IMR-90 (cell line): ENCODE results near the gene SMPDL3A. TPM values are rescaled to one million over a fixed set of nuclear protein-coding genes. Genes with fewer than 3 reads are reported as not detected.

Source experiments
- ATAC-seq: fragments of 200-7000 bp; cut with Tn5 transposase; 2 replicates; pipeline ENCODE4 v1.9.1; 2020; ENCODE audit warnings: low read depth, mild to moderate bottlenecking, moderate library complexity
- BruUV-seq: library from RNA; stranded (reverse); fragments of 400-500 nt; replicated peaks from 2 replicates; lab custom pipeline; 2021; lab: Mats Ljungman, UMichigan
- CTCF ChIA-PET: fragments of 300-600 bp; formaldehyde crosslinking; extraction: SDS; loops from one replicate; lab custom pipeline; 2021; ENCODE audit warnings: antibody characterized with exemption; lab: Yijun Ruan, JAX
- POLR2A ChIA-PET: fragments of 300-600 bp; sonication (Branson Sonifier 250); formaldehyde crosslinking; loops from one replicate; lab custom pipeline; 2022; ENCODE audit warnings: antibody characterized with exemption; ENCODE audit not compliant: unreplicated experiment; lab: Charles Lee
- DNase-seq: peaks from one replicate; pipeline ENCODE4 v3.0.0; 2013
- H2AFZ ChIP-seq: replicated peaks from 2 replicates; pipeline ENCODE3; 2013; ENCODE audit warnings: low read length, mild to moderate bottlenecking; ENCODE audit not compliant: poor library complexity
- H2AK5ac ChIP-seq: 2 replicates; pipeline ENCODE4 v1.6.1; 2013; ENCODE audit warnings: low read depth, low read length, inconsistent platforms
- H2AK9ac ChIP-seq: replicated peaks from 2 replicates; pipeline ENCODE3; 2013; ENCODE audit warnings: mild to moderate bottlenecking, low read depth, low read length, moderate library complexity; ENCODE audit not compliant: poor library complexity
- H2BK120ac ChIP-seq: 2 replicates; pipeline ENCODE4 v1.6.1; 2013; ENCODE audit warnings: low read depth, low read length, inconsistent platforms
- H2BK15ac ChIP-seq: 3 replicates; pipeline ENCODE4 v1.6.1; 2013; ENCODE audit warnings: low read depth, low read length, inconsistent platforms
- H2BK20ac ChIP-seq: 2 replicates; pipeline ENCODE4 v1.6.1; 2013; ENCODE audit warnings: low read depth, mild to moderate bottlenecking, inconsistent platforms, low read length, moderate library complexity
- H2BK5ac ChIP-seq: 2 replicates; pipeline ENCODE4 v1.6.1; 2013; ENCODE audit warnings: mild to moderate bottlenecking, low read depth, low read length, inconsistent platforms; ENCODE audit not compliant: poor library complexity, severe bottlenecking
- H3K14ac ChIP-seq: replicated peaks from 2 replicates; pipeline ENCODE4 v1.6.1; 2013; ENCODE audit warnings: low read depth, low read length, inconsistent platforms
- H3K18ac ChIP-seq: 2 replicates; pipeline ENCODE4 v1.6.1; 2013; ENCODE audit warnings: low read depth, low read length, control low read depth
- H3K23ac ChIP-seq: 2 replicates; pipeline ENCODE4 v1.6.1; 2013; ENCODE audit warnings: low read depth, low read length, inconsistent platforms
- H3K27ac ChIP-seq: 2 replicates; pipeline ENCODE4 v1.5.1; 2013; ENCODE audit warnings: mild to moderate bottlenecking, control low read depth, low read length; ENCODE audit not compliant: insufficient read depth
- H3K27me3 ChIP-seq: 2 replicates; pipeline ENCODE4 v1.6.1; 2013; ENCODE audit warnings: low read length; ENCODE audit not compliant: control insufficient read depth, insufficient read depth
- H3K36me3 ChIP-seq: 2 replicates; pipeline ENCODE4 v1.6.1; 2013; ENCODE audit warnings: low read length, mixed read lengths; ENCODE audit not compliant: control insufficient read depth, insufficient read depth
- H3K4ac ChIP-seq: 2 replicates; pipeline ENCODE4 v1.6.1; 2013; ENCODE audit warnings: low read depth, low read length, inconsistent platforms
- H3K4me1 ChIP-seq: 2 replicates; pipeline ENCODE4 v1.6.1; 2013; ENCODE audit warnings: low read length, mixed read lengths; ENCODE audit not compliant: control insufficient read depth, insufficient read depth
- H3K4me2 ChIP-seq: 2 replicates; pipeline ENCODE4 v1.6.1; 2013; ENCODE audit warnings: low read depth, mild to moderate bottlenecking, control low read depth, low read length, moderate library complexity
- H3K4me3 ChIP-seq: 2 replicates; pipeline ENCODE4 v1.5.1; 2013; ENCODE audit warnings: low read depth, mild to moderate bottlenecking, control low read depth, low read length, moderate library complexity; ENCODE audit not compliant: insufficient read depth
- H3K56ac ChIP-seq: 2 replicates; pipeline ENCODE4 v1.6.1; 2013; ENCODE audit warnings: low read length, inconsistent platforms; ENCODE audit not compliant: insufficient read depth; ENCODE audit errors: extremely low read depth
- H3K79me1 ChIP-seq, 2 experiments: 2 replicates each; pipeline ENCODE4 v1.6.1; 2013; ENCODE audit warnings: low read length in 2 of 2, inconsistent platforms in 1 of 2, low read depth in 1 of 2
- H3K9ac ChIP-seq: 2 replicates; pipeline ENCODE4 v1.6.1; 2013; ENCODE audit warnings: low read depth, low read length, control low read depth
- H3K9me1 ChIP-seq: 2 replicates; pipeline ENCODE4 v1.6.1; 2013; ENCODE audit warnings: low read length, inconsistent platforms; ENCODE audit not compliant: insufficient read depth
- H3K9me3 ChIP-seq: 2 replicates; pipeline ENCODE4 v1.6.1; 2013; ENCODE audit warnings: low read length; ENCODE audit not compliant: control insufficient read depth, insufficient read depth
- H4K20me1 ChIP-seq: 2 replicates; pipeline ENCODE4 v1.6.1; 2013; ENCODE audit warnings: low read length, inconsistent platforms; ENCODE audit not compliant: insufficient read depth
- H4K5ac ChIP-seq: 2 replicates; pipeline ENCODE4 v1.6.1; 2013; ENCODE audit warnings: mild to moderate bottlenecking, low read depth, low read length, control low read depth
- H4K8ac ChIP-seq, 2 experiments: 2 replicates each; pipeline ENCODE4 v1.6.1; 2013; ENCODE audit warnings: low read depth in 2 of 2, low read length in 2 of 2, control low read depth in 1 of 2, inconsistent platforms in 1 of 2
- H4K91ac ChIP-seq: 2 replicates; pipeline ENCODE4 v1.6.1; 2013; ENCODE audit warnings: low read depth, low read length, inconsistent platforms; ENCODE audit not compliant: insufficient read depth
- BHLHE40 ChIP-seq: fragments of 150-350 bp; IDR thresholded peaks from 2 replicates; pipeline ENCODE4 v1.6.1; 2016; ENCODE audit warnings: mild to moderate bottlenecking, low read depth, low read length
- CEBPB ChIP-seq: IDR thresholded peaks from 2 replicates; pipeline ENCODE4 v1.6.1; 2012; ENCODE audit warnings: low read depth, low read length, improper control_type of control experiment
- CHD1 ChIP-seq: IDR thresholded peaks from 2 replicates; pipeline ENCODE4 v1.6.1; 2012; ENCODE audit warnings: low read depth, low read length, improper control_type of control experiment
- FOS ChIP-seq: fragments of 150-350 bp; IDR thresholded peaks from 2 replicates; pipeline ENCODE4 v1.6.1; 2016; ENCODE audit warnings: low read depth, low read length
- MAFK ChIP-seq: IDR thresholded peaks from 2 replicates; pipeline ENCODE4 v1.6.1; 2012; ENCODE audit warnings: low read depth, low read length, improper control_type of control experiment
- MAZ ChIP-seq: IDR thresholded peaks from 2 replicates; pipeline ENCODE4 v1.6.1; 2012; ENCODE audit warnings: low read depth, mild to moderate bottlenecking, low read length, improper control_type of control experiment, moderate library complexity, borderline replicate concordance
- MXI1 ChIP-seq: IDR thresholded peaks from 2 replicates; pipeline ENCODE4 v1.6.1; 2012; ENCODE audit warnings: low read depth, mild to moderate bottlenecking, low read length, moderate library complexity, borderline replicate concordance
- POLR2A ChIP-seq: IDR thresholded peaks from 2 replicates; pipeline ENCODE4 v1.6.1; 2012; ENCODE audit warnings: mild to moderate bottlenecking, low read depth, low read length
- RAD21 ChIP-seq: IDR thresholded peaks from 2 replicates; pipeline ENCODE4 v1.6.1; 2012; ENCODE audit warnings: low read length, improper control_type of control experiment
- RCOR1 ChIP-seq: IDR thresholded peaks from 2 replicates; pipeline ENCODE4 v1.6.1; 2012; ENCODE audit warnings: mild to moderate bottlenecking, low read length, improper control_type of control experiment; ENCODE audit not compliant: insufficient replicate concordance
- RFX5 ChIP-seq: IDR thresholded peaks from 2 replicates; pipeline ENCODE4 v1.8.0; 2012; ENCODE audit warnings: low read depth, mild to moderate bottlenecking, low read length, moderate library complexity
- SMC3 ChIP-seq: fragments of 150-350 bp; IDR thresholded peaks from 2 replicates; pipeline ENCODE4 v1.6.1; 2016; ENCODE audit warnings: low read depth, mild to moderate bottlenecking, antibody characterized with exemption, low read length, moderate library complexity
- WGBS, 2 experiments: methylation state at CpG; one replicate each; pipeline versions ENCODE4 v1.1.5 to v1.1.7; 2013; ENCODE audit warnings: missing lambda C conversion rate in 2 of 2; ENCODE audit not compliant: insufficient read length in 1 of 2; ENCODE audit errors: extremely low coverage in 2 of 2; 5-methylcytosine and 5-hydroxymethylcytosine counted together
- dilution Hi-C: fragments of 300-500 bp; cut with HindIII; formaldehyde crosslinking; loops from one replicate; pipeline ENCODE4 v1.14.3; 2018; ENCODE audit warnings: low sequenced_read_pairs; ENCODE audit not compliant: unreplicated experiment
- in situ Hi-C: fragments of 300-500 bp; cut with MboI; formaldehyde crosslinking; loops from 3 replicates; pipeline ENCODE4 v1.14.3; 2019; ENCODE audit warnings: low sequenced_read_pairs, inconsistent platforms, mixed read lengths
- intact Hi-C: fragments of 100-400 bp; cut with micrococcal nuclease; formaldehyde crosslinking; loops from 2 replicates; pipeline ENCODE4 v1.10.0; 2022
- polyA plus RNA-seq, 3 experiments: library from polyadenylated mRNA; depleted of rRNA; stranded (reverse); fragments of >200 nt; gene quantifications; 2 replicates each; pipeline ENCODE4 v1.2.3, GENCODE V29; 2012; ENCODE audit warnings: low replicate concordance in 1 of 3
- total RNA-seq: library from RNA; depleted of rRNA; stranded (reverse); fragments of >200 nt; gene quantifications from 2 replicates; pipeline ENCODE4 v1.2.3, GENCODE V29; 2012
- TF ChIP-seq, protein P1 (sequence below): fragments of 150-350 bp; IDR thresholded peaks from 2 replicates; pipeline ENCODE4 v1.6.1; 2016; ENCODE audit warnings: low read depth, mild to moderate bottlenecking, low read length, moderate library complexity, borderline replicate concordance
- TF ChIP-seq, protein P2 (sequence below): fragments of 150-350 bp; IDR thresholded peaks from 2 replicates; pipeline ENCODE4 v1.6.1; 2017; ENCODE audit warnings: mild to moderate bottlenecking, antibody characterized with exemption, low read length, low read depth
- TF ChIP-seq, protein P3 (sequence below): conservative IDR thresholded peaks from 2 replicates; pipeline ENCODE4 v1.5.1; 2012; ENCODE audit warnings: mild to moderate bottlenecking, low read depth, low read length, improper control_type of control experiment

SMPDL3A gene
- total and polyA plus RNA-seq, 2 of the 4 experiments (the other 2 are of a cell fraction): 9.9 to 14.2 TPM

DNA sequence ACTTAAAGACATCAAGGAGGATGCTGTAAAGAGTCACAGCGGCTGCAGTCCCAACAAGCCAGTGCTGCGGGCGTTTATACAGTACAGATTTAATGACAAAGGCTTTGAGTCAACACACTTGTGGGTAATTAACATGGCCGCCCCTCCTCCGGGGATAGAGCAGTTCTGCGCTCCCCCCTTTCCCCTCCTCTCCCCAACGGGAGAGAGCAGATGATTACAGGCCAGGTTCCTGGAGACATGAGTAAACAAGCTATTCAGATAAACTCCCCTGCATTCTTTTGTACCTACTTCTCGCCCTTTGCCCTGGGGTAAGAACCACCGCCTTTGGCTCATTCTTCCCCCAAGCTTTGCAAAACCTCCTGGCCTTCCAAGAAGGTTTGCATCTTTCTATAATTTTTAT, 33.2 kb upstream of the SMPDL3A start:
- no peak overlapping the region for H3K4ac ChIP-seq
- TF ChIP-seq POLR2A (no peak), MXI1 (no peak), RFX5 (no peak), FOS (no peak), MAZ (no peak), SMC3 (no peak), BHLHE40 (no peak), MAFK (no peak), CEBPB (no peak), RCOR1 (no peak), CHD1 (no peak), RAD21 (no peak)
- TF ChIP-seq, protein P1, sequence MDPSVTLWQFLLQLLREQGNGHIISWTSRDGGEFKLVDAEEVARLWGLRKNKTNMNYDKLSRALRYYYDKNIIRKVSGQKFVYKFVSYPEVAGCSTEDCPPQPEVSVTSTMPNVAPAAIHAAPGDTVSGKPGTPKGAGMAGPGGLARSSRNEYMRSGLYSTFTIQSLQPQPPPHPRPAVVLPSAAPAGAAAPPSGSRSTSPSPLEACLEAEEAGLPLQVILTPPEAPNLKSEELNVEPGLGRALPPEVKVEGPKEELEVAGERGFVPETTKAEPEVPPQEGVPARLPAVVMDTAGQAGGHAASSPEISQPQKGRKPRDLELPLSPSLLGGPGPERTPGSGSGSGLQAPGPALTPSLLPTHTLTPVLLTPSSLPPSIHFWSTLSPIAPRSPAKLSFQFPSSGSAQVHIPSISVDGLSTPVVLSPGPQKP: no peak
- TF ChIP-seq, protein P2, sequence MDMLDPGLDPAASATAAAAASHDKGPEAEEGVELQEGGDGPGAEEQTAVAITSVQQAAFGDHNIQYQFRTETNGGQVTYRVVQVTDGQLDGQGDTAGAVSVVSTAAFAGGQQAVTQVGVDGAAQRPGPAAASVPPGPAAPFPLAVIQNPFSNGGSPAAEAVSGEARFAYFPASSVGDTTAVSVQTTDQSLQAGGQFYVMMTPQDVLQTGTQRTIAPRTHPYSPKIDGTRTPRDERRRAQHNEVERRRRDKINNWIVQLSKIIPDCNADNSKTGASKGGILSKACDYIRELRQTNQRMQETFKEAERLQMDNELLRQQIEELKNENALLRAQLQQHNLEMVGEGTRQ: no peak
- TF ChIP-seq, protein P3, sequence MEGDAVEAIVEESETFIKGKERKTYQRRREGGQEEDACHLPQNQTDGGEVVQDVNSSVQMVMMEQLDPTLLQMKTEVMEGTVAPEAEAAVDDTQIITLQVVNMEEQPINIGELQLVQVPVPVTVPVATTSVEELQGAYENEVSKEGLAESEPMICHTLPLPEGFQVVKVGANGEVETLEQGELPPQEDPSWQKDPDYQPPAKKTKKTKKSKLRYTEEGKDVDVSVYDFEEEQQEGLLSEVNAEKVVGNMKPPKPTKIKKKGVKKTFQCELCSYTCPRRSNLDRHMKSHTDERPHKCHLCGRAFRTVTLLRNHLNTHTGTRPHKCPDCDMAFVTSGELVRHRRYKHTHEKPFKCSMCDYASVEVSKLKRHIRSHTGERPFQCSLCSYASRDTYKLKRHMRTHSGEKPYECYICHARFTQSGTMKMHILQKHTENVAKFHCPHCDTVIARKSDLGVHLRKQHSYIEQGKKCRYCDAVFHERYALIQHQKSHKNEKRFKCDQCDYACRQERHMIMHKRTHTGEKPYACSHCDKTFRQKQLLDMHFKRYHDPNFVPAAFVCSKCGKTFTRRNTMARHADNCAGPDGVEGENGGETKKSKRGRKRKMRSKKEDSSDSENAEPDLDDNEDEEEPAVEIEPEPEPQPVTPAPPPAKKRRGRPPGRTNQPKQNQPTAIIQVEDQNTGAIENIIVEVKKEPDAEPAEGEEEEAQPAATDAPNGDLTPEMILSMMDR: no peak

More for the DNA sequence above, 33.2 kb upstream of the SMPDL3A start:
- H2AFZ ChIP-seq: no peak overlapping the region
- no peak overlapping the region for H2BK5ac ChIP-seq
- intact Hi-C loops: no loop called here
- no peak overlapping the region for H3K27ac ChIP-seq
- no peak overlapping the region for H4K91ac ChIP-seq
- ATAC-seq (no peak), DNase-seq (no peak)
- no peak overlapping the region for H4K5ac ChIP-seq
- no peak overlapping the region for H2BK120ac ChIP-seq
- no peaks in the 10 kb centered on the region for H4K20me1 ChIP-seq
- H3K9me3 ChIP-seq: no peaks in the 10 kb centered on the region
- ChIA-PET CTCF (no interaction called here), POLR2A (no interaction called here)
- WGBS, 2 experiments: no CpG with 5 or more reads among the region's 9 CpGs
- H3K4me1 ChIP-seq: peaks cover 2% of the 10 kb centered on the region; the same call in 1 of the 2 replicates
- no peak overlapping the region for H2BK15ac ChIP-seq
- no peak overlapping the region for H2AK9ac ChIP-seq
- H3K79me1 ChIP-seq: no peaks in the 10 kb centered on the region
- no peak overlapping the region for H2AK5ac ChIP-seq
- H3K18ac ChIP-seq: no peak overlapping the region
- no peaks in the 10 kb centered on the region for H3K27me3 ChIP-seq
- no peaks in the 10 kb centered on the region for H3K36me3 ChIP-seq
- in situ Hi-C loops: no loop called here
- H3K9me1 ChIP-seq: no peaks in the 10 kb centered on the region
- no peak overlapping the region for H3K14ac ChIP-seq
- H3K23ac ChIP-seq: no peak overlapping the region
- no peak overlapping the region for H3K4me2 ChIP-seq
- H3K56ac ChIP-seq: no peak overlapping the region
- H2BK20ac ChIP-seq: no peak overlapping the region
- H4K8ac ChIP-seq: no peak overlapping the region
- dilution Hi-C loops: no loop called here
- no peak overlapping the region for H3K9ac ChIP-seq
- BruUV-seq: no TSS peak
- H3K4me3 ChIP-seq: no peak overlapping the region
